Thyroid gland (tissue), 4 donors: ENCODE measurements around the gene ZNF160.

ENCODE experiments used
- POLR2A ChIP-seq, 2 donors: fragments of 450-650 bp; IDR thresholded peaks; one replicate each; pipeline ENCODE4 v1.6.1; 2017; ENCODE audit warnings: antibody characterized with exemption in 2 of 2, mild to moderate bottlenecking in 2 of 2, moderate library complexity in 1 of 2
- TF ChIP-seq, protein P1 (sequence below), 6 experiments: fragments of 200-600 bp in 3 of 6; fragments of 450-650 bp in 3 of 6; sonication (generic) in 3 of 6; IDR thresholded peaks; one replicate each; pipeline ENCODE4 v1.5.1; 2016 to 2019; ENCODE audit warnings: antibody characterized with exemption in 6 of 6, mild to moderate bottlenecking in 2 of 6, inconsistent platforms in 1 of 6, moderate library complexity in 1 of 6

DNA sequence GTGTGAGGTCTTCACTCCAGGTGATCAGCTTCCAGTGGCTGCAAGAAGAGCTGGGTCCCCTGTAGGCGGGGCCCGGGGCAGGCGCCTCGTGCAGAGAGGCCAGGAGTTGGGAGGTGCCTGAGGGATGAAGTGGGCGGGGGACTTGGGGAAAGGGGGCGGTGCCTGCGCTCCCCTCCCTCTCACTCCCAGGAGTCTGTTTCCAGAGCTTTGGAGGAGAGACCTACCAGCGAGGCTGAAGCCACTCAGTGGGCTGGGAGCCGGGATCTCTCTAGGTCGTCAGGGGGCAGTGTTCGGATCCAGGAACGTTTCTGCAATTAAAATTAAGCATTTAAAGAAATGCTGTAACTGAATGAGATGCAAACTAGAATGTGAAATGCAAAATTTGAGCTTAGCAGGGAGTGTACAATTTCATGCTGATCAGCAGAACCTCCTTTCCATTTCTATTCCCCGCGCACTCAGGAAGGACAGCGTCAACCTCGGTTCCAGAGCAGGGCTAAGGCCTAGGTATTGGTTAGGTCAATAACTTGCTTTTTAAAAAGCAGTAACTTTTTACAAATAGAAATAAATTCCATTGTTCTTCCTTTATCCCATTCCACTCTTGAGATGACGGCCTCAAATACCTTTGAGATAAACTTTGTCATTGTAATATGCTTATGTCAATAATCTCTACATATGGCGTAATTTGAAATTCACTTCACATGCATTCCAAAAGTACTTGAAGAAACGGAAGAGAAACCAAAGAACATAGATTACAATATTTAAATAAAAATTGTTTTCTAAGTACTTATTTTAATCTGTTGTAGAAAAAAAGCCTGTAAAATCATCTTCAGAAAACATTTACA is 11.6 kb downstream of the ZNF160 start:
- TF ChIP-seq, protein P1, sequence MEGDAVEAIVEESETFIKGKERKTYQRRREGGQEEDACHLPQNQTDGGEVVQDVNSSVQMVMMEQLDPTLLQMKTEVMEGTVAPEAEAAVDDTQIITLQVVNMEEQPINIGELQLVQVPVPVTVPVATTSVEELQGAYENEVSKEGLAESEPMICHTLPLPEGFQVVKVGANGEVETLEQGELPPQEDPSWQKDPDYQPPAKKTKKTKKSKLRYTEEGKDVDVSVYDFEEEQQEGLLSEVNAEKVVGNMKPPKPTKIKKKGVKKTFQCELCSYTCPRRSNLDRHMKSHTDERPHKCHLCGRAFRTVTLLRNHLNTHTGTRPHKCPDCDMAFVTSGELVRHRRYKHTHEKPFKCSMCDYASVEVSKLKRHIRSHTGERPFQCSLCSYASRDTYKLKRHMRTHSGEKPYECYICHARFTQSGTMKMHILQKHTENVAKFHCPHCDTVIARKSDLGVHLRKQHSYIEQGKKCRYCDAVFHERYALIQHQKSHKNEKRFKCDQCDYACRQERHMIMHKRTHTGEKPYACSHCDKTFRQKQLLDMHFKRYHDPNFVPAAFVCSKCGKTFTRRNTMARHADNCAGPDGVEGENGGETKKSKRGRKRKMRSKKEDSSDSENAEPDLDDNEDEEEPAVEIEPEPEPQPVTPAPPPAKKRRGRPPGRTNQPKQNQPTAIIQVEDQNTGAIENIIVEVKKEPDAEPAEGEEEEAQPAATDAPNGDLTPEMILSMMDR (IDR thresholded peaks at IDR 0.05), result no peak
- TF ChIP-seq POLR2A (IDR thresholded peaks at IDR 0.05), result no peak
